HepG2 (cell line): ENCODE results near the gene RAP2A. TPM values are rescaled to one million over a fixed set of nuclear protein-coding genes. Genes with fewer than 3 reads are reported as not detected.

ENCODE experiments used
- ATF1 ChIP-seq: IDR thresholded peaks from 2 replicates; pipeline ENCODE4 v1.6.1; 2016; ENCODE audit warnings: mild to moderate bottlenecking, control low read depth
- CREB1 ChIP-seq, 2 experiments: fragments of 450-650 bp in 1 of 2; IDR thresholded peaks; 2 replicates each; pipeline ENCODE4 v1.6.1; 2016 to 2017; ENCODE audit warnings: control low read depth in 1 of 2, mild to moderate bottlenecking in 1 of 2, missing compliant biosample characterization in 1 of 2, missing genetic modification characterization in 1 of 2
- GZF1 ChIP-seq: sonication (generic); formaldehyde crosslinking; IDR thresholded peaks from 2 replicates; pipeline ENCODE4 v1.5.1; 2020; ENCODE audit warnings: mild to moderate bottlenecking, missing genetic modification reagents
- NFKB2 ChIP-seq: sonication (generic); formaldehyde crosslinking; IDR thresholded peaks from 2 replicates; pipeline ENCODE4 v1.4.0; 2020; ENCODE audit warnings: missing genetic modification reagents, borderline replicate concordance
- PITX1 ChIP-seq: sonication (generic); formaldehyde crosslinking; IDR thresholded peaks from 2 replicates; pipeline ENCODE4 v1.5.1; 2020; ENCODE audit warnings: mild to moderate bottlenecking, missing genetic modification reagents
- SNRNP70 ChIP-seq: fragments of 200-400 bp; formaldehyde crosslinking; IDR thresholded peaks from 2 replicates; pipeline ENCODE4 v1.6.1; 2017; ENCODE audit warnings: mild to moderate bottlenecking, low read depth, low read length, moderate library complexity
- ZFP1 ChIP-seq: IDR thresholded peaks from 2 replicates; pipeline ENCODE4 v1.6.1; 2016
- ZNF598 ChIP-seq: sonication (generic); formaldehyde crosslinking; IDR thresholded peaks from 2 replicates; pipeline ENCODE4 v1.5.1; 2020; ENCODE audit warnings: mild to moderate bottlenecking, missing genetic modification reagents, borderline replicate concordance
- ZNF772 ChIP-seq: sonication (generic); formaldehyde crosslinking; IDR thresholded peaks from 2 replicates; pipeline ENCODE4 v1.5.0; 2020; ENCODE audit warnings: mild to moderate bottlenecking, missing genetic modification reagents
- ZNF788 ChIP-seq: sonication (generic); formaldehyde crosslinking; IDR thresholded peaks from 2 replicates; pipeline ENCODE4 v1.5.0; 2020; ENCODE audit warnings: mild to moderate bottlenecking, missing genetic modification reagents, borderline replicate concordance
- polyA plus RNA-seq, 8 experiments: library from polyadenylated mRNA; depleted of rRNA in 3 of 8; stranded (reverse) in 7 of 8; unstranded in 1 of 8; fragments of >200 nt; fragmentation: Illumina TruSeq in 4 of 8; extraction: Trizol in 4 of 8; gene quantifications; 2 replicates each; pipeline versions ENCODE4 v1.2.1 to v1.2.3, GENCODE V29; 2011 to 2016; ENCODE audit warnings: low read depth in 4 of 8, missing spikeins in 1 of 8, mixed read lengths in 1 of 8; ENCODE audit not compliant: insufficient read depth in 1 of 8
- total RNA-seq, 5 experiments: library from RNA; depleted of rRNA; stranded (reverse); fragments of >200 nt; fragmentation: Illumina TruSeq; extraction: Trizol; gene quantifications; 2 replicates each; pipeline ENCODE4 v1.2.3, GENCODE V29; 2016; ENCODE audit warnings: low read depth in 1 of 5
- TF ChIP-seq, protein P1 (sequence below): sonication (generic); formaldehyde crosslinking; IDR thresholded peaks from 2 replicates; pipeline ENCODE4 v1.4.0; 2020; ENCODE audit warnings: missing genetic modification reagents
- TF ChIP-seq, protein P2 (sequence below): IDR thresholded peaks from 2 replicates; pipeline ENCODE4 v1.6.1; 2016; ENCODE audit warnings: missing biosample characterization, missing genetic modification reagents, low read depth
- TF ChIP-seq, protein P3 (sequence below): sonication (generic); formaldehyde crosslinking; IDR thresholded peaks from 2 replicates; pipeline ENCODE4 v1.8.0; 2022; ENCODE audit warnings: missing genetic modification reagents, mild to moderate bottlenecking, borderline replicate concordance
- TF ChIP-seq, protein P4 (sequence below): sonication (generic); formaldehyde crosslinking; IDR thresholded peaks from 2 replicates; pipeline ENCODE4 v1.8.0; 2022; ENCODE audit warnings: mild to moderate bottlenecking, missing genetic modification reagents, moderate library complexity
- TF ChIP-seq, protein P5 (sequence below): sonication (generic); formaldehyde crosslinking; IDR thresholded peaks from 2 replicates; pipeline ENCODE4 v1.5.1; 2020; ENCODE audit warnings: mild to moderate bottlenecking, missing genetic modification reagents, moderate library complexity
- TF ChIP-seq, protein P6 (sequence below): sonication (generic); formaldehyde crosslinking; IDR thresholded peaks from 2 replicates; pipeline ENCODE4 v1.5.0; 2020; ENCODE audit warnings: mild to moderate bottlenecking, missing genetic modification reagents

Gene RAP2A
- total and polyA plus RNA-seq, 2 of the 13 experiments (the other 11 are each of a cell fraction or from before 2014, with no cell fraction given), result 9.9 to 23.1 TPM

DNA sequence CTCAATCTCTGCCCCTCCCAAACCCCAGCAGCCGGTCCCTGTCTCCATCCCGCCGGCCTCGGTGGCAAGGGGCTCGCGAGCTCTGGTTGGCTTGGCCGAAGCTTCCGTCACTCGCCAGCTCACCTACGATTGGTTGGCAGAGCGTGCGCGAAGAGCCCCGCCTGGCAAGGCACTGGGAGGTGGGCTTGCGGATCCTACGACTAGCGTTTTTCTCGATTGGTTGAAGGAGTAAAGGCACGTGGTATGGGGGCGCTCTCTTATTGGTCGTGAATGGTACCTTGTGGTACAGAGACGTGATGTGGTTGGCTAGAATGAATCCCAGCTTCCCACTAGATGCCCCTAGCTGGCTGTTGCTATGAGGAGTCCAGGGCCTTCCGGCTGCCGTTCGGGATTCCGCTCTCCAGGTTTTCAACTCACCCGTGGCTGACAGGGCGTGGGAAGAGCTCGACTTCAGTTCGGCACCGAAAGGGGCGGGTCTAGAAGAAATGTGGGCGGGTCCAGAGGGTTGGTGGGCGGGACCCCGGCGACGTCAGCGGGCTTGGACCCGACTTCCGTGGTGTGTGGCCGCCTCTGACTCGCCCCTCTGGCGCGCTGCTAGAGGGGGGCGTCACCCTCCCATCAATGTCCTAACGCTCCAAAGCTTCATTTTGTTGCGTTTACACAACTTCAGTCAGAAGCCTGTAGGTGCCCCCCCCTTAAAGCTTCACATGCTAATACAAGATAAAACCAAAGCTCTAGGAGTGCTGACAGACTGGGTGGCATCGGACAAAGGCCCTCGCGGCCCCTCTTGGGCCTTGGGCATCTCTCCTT, 847 bp upstream of the RAP2A start (continued):
- TF ChIP-seq, protein P1, sequence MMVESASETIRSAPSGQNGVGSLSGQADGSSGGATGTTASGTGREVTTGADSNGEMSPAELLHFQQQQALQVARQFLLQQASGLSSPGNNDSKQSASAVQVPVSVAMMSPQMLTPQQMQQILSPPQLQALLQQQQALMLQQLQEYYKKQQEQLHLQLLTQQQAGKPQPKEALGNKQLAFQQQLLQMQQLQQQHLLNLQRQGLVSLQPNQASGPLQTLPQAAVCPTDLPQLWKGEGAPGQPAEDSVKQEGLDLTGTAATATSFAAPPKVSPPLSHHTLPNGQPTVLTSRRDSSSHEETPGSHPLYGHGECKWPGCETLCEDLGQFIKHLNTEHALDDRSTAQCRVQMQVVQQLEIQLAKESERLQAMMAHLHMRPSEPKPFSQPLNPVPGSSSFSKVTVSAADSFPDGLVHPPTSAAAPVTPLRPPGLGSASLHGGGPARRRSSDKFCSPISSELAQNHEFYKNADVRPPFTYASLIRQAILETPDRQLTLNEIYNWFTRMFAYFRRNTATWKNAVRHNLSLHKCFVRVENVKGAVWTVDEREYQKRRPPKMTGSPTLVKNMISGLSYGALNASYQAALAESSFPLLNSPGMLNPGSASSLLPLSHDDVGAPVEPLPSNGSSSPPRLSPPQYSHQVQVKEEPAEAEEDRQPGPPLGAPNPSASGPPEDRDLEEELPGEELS, result peak; percentile 42; the same call in 1 of the 2 replicates
- TF ChIP-seq ZNF772 (CRISPR knock-in tag) (no peak), ATF1 (CRISPR knock-in tag) (peak; percentile 88), SNRNP70 (no peak), ZNF788 (CRISPR knock-in tag) (0 out of 2 replicates have a peak, but pooled peaks have one; percentile 19), ZFP1 (CRISPR knock-in tag) (no peak), NFKB2 (CRISPR knock-in tag) (0 out of 2 replicates have a peak, but pooled peaks have one; percentile 22), CREB1 (IDR thresholded peaks at IDR 0.05) (peak; percentile 83), CREB1 (CRISPR knock-in tag; IDR thresholded peaks at IDR 0.05) (peak; percentile 92), PITX1 (peak; percentile 53; the same call in 1 of the 2 replicates), GZF1 (CRISPR knock-in tag) (no peak), ZNF598 (CRISPR knock-in tag) (no peak)
- TF ChIP-seq, protein P2, sequence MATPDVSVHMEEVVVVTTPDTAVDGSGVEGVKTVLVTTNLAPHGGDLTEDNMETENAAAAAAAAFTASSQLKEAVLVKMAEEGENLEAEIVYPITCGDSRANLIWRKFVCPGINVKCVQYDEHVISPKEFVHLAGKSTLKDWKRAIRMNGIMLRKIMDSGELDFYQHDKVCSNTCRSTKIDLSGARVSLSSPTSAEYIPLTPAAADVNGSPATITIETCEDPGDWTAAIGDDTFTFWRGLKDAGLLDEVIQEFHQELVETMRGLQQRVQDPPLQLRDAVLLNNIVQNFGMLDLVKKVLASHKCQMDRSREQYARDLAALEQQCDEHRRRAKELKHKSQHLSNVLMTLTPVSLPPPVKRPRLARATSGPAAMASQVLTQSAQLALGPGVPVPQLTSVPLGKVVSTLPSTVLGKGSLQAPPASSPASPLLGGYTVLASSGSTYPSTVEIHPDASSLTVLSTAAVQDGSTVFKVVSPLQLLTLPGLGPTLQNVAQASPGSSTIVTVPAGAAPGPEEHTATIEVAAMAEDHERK (CRISPR knock-in tag), result no peak
- TF ChIP-seq, protein P3, sequence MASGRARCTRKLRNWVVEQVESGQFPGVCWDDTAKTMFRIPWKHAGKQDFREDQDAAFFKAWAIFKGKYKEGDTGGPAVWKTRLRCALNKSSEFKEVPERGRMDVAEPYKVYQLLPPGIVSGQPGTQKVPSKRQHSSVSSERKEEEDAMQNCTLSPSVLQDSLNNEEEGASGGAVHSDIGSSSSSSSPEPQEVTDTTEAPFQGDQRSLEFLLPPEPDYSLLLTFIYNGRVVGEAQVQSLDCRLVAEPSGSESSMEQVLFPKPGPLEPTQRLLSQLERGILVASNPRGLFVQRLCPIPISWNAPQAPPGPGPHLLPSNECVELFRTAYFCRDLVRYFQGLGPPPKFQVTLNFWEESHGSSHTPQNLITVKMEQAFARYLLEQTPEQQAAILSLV (CRISPR knock-in tag), result peak; percentile 42
- TF ChIP-seq, protein P4, sequence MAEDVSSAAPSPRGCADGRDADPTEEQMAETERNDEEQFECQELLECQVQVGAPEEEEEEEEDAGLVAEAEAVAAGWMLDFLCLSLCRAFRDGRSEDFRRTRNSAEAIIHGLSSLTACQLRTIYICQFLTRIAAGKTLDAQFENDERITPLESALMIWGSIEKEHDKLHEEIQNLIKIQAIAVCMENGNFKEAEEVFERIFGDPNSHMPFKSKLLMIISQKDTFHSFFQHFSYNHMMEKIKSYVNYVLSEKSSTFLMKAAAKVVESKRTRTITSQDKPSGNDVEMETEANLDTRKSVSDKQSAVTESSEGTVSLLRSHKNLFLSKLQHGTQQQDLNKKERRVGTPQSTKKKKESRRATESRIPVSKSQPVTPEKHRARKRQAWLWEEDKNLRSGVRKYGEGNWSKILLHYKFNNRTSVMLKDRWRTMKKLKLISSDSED (CRISPR knock-in tag), result no peak
- TF ChIP-seq, protein P5, sequence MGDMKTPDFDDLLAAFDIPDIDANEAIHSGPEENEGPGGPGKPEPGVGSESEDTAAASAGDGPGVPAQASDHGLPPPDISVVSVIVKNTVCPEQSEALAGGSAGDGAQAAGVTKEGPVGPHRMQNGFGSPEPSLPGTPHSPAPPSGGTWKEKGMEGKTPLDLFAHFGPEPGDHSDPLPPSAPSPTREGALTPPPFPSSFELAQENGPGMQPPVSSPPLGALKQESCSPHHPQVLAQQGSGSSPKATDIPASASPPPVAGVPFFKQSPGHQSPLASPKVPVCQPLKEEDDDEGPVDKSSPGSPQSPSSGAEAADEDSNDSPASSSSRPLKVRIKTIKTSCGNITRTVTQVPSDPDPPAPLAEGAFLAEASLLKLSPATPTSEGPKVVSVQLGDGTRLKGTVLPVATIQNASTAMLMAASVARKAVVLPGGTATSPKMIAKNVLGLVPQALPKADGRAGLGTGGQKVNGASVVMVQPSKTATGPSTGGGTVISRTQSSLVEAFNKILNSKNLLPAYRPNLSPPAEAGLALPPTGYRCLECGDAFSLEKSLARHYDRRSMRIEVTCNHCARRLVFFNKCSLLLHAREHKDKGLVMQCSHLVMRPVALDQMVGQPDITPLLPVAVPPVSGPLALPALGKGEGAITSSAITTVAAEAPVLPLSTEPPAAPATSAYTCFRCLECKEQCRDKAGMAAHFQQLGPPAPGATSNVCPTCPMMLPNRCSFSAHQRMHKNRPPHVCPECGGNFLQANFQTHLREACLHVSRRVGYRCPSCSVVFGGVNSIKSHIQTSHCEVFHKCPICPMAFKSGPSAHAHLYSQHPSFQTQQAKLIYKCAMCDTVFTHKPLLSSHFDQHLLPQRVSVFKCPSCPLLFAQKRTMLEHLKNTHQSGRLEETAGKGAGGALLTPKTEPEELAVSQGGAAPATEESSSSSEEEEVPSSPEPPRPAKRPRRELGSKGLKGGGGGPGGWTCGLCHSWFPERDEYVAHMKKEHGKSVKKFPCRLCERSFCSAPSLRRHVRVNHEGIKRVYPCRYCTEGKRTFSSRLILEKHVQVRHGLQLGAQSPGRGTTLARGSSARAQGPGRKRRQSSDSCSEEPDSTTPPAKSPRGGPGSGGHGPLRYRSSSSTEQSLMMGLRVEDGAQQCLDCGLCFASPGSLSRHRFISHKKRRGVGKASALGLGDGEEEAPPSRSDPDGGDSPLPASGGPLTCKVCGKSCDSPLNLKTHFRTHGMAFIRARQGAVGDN (CRISPR knock-in tag), result peak; percentile 74
- TF ChIP-seq, protein P6, sequence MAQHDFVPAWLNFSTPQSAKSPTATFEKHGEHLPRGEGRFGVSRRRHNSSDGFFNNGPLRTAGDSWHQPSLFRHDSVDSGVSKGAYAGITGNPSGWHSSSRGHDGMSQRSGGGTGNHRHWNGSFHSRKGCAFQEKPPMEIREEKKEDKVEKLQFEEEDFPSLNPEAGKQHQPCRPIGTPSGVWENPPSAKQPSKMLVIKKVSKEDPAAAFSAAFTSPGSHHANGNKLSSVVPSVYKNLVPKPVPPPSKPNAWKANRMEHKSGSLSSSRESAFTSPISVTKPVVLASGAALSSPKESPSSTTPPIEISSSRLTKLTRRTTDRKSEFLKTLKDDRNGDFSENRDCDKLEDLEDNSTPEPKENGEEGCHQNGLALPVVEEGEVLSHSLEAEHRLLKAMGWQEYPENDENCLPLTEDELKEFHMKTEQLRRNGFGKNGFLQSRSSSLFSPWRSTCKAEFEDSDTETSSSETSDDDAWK (CRISPR knock-in tag), result no peak
